Measurements from ENCODE around the gene AKAP1.

GRCh38 chr17:57045868-57046704 is 39.0 kb upstream of the AKAP1 start:
- TF ChIP-seq CTCF (conservative IDR thresholded peaks at IDR 0.05) (no peak), ZFX (IDR thresholded peaks at IDR 0.05) (no peak)
